Duodenal mucosa (tissue), 2 donors: ENCODE measurements around the gene DOK7.
"Not testable (repeated sequence)": the region's sequence is repeated elsewhere in the genome, so short reads cannot be mapped to it uniquely, and the experiment has no call there.

ENCODE experiments used
- H3K27ac ChIP-seq: one replicate; pipeline ENCODE4 v1.7.0; 2013; ENCODE audit warnings: low read depth, low read length
- H3K27me3 ChIP-seq, 2 donors: one replicate each; pipeline ENCODE4 v1.7.0; 2013; ENCODE audit warnings: low read length in 2 of 2, control low read depth in 1 of 2; ENCODE audit not compliant: insufficient read depth in 2 of 2, control insufficient read depth in 1 of 2
- H3K36me3 ChIP-seq, 2 donors: one replicate each; pipeline ENCODE4 v1.7.0; 2013; ENCODE audit warnings: low read length in 2 of 2, control low read depth in 1 of 2; ENCODE audit not compliant: insufficient read depth in 2 of 2, control insufficient read depth in 1 of 2
- H3K4me1 ChIP-seq, 2 donors: one replicate each; pipeline ENCODE4 v1.7.0; 2013; ENCODE audit warnings: low read length in 2 of 2, control low read depth in 1 of 2; ENCODE audit not compliant: insufficient read depth in 2 of 2, control insufficient read depth in 1 of 2
- H3K4me3 ChIP-seq, 2 donors: one replicate each; pipeline ENCODE4 v1.7.0; 2013; ENCODE audit warnings: low read length in 2 of 2, low read depth in 1 of 2
- H3K9ac ChIP-seq, 2 donors: one replicate each; pipeline ENCODE4 v1.7.0; 2013; ENCODE audit warnings: low read length in 2 of 2, low read depth in 1 of 2
- H3K9me3 ChIP-seq, 2 donors: one replicate each; pipeline ENCODE4 v1.7.0; 2013; ENCODE audit warnings: low read length in 2 of 2, control low read depth in 1 of 2; ENCODE audit not compliant: control insufficient read depth in 1 of 2

Gene DOK7

DNA sequence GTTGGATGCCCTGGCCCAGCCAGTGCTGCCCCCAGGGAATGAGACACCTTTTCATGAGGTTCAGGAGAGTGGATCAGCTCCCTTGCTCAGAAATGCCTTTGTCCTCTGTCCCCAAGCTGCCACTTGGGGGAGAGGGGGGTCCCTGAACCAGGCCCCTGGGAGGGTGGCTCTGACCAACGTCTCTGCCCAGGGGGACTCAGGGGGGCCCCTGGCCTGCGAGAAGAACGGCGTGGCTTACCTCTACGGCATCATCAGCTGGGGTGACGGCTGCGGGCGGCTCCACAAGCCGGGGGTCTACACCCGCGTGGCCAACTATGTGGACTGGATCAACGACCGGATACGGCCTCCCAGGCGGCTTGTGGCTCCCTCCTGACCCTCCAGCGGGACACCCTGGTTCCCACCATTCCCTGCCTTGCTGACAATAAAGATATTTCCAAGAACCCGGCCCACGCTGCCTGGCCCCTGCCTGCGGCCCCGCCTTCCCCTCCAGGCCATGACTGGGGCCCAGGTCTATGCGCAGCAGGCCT is 14.0 kb upstream of the DOK7 start:
- Histone ChIP-seq H3K4me3 (no peak overlapping the region), H3K9ac (no peak overlapping the region), H3K27me3 (no peaks in the 10 kb centered on the region), H3K4me1 (peaks cover 14 to 15% of the 10 kb centered on the region in 2 donors), H3K36me3 (no peaks in the 10 kb centered on the region), H3K9me3 (no peaks in the 10 kb centered on the region), H3K27ac (no peak overlapping the region)

DNA sequence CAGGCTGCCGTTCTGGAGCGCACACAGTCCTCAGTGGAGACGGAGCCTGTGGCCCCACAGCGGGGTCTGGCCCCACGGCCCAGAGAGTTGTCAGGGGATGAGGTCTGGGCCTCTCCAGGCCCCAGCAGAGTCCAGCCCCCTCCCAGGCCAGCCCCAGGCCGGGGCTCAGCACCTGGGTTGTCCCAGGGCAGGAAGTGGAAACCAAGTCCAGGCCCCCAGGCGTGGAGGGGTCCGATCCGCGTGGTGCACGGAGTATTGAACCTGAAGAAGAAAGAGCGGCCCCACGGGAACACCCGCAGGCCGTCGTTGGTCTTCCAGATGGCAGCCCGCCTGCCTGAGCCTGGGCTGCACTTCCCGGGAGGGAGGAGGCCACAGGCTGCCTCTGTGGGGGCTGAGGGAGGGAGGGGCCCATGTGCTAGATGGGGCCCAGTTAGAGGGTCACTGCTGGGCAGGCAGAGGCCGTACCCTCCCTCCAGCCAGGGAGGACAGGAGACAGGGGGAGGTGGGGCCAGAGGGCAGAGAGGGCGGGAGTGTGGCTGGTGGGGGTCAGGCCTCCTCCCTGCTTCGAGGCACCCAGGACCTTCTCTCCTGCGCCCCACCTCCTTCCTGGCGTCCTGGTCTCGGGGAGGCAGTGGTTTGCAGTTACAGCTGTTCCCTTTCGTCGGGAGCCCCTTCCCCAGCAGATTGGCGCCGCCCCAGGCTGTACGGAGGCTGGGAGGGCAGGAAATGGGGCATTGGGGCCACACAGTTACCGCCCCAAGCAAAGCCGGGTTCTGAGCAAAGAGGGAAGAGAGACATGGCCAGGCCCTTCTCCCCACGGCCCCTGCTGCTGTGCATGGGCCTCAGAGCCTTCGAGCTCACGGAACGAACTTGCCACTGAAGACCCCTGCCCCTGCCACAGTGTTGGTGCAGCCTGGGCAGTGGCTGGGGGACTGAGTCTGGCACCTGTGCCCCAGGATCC is 13.3 kb upstream of the DOK7 start:
- no peaks in the 10 kb centered on the region for H3K36me3 ChIP-seq
- H3K4me3 ChIP-seq: no peak overlapping the region
- peaks cover 14 to 15% of the 10 kb centered on the region in 2 donors for H3K4me1 ChIP-seq
- H3K27me3 ChIP-seq: no peaks in the 10 kb centered on the region
- no peak overlapping the region for H3K9ac ChIP-seq
- H3K27ac ChIP-seq: no peak overlapping the region
- H3K9me3 ChIP-seq: no peaks in the 10 kb centered on the region

DNA sequence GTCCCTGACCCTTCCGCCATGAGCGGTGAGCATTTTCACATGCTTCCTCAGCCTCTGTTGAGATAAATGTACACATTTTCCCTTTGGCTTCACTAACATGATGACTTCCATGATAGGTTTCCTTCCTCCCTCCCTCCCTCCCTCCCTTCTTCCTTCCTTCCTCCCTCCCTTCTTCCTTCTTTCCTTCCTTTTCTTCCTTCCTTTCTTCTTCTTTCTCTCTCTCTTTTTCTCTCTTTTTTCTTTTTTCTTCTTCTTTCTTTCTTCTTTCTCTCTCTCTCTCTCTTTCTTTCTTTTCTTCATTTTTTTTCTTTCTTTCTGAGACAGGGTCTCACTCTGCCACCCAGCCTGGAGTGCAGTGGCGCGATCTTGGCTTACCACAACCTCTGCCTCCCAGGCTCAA is 12.5 kb upstream of the DOK7 start:
- Histone ChIP-seq H3K27me3 (no peaks in the 10 kb centered on the region), H3K4me3 (no peak overlapping the region), H3K9me3 (no peaks in the 10 kb centered on the region), H3K4me1 (peaks cover 14 to 15% of the 10 kb centered on the region in 2 donors), H3K9ac (no peak overlapping the region), H3K27ac (no peak overlapping the region), H3K36me3 (no peaks in the 10 kb centered on the region)

DNA sequence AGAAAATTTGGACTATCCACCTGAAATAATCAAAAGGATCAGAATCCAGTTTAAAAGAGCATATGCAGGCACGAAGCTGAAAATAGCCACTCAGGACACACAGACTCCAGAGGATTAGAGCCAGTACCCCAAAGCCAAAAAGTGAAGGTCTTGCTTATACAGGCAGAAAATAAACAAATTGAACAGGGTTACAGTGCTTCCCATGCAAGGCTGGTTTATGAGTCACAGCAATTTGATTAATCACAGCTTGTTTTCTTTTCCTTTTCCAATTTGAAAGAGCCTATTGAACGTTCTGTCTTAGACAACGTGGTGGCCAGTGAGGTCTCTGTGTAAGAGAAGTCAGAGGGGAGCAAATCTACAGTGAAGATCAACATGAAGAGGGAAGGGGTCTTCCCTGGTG is 11.2 kb upstream of the DOK7 start:
- Histone ChIP-seq H3K9ac (no peak overlapping the region), H3K27me3 (no peaks in the 10 kb centered on the region), H3K36me3 (no peaks in the 10 kb centered on the region), H3K4me3 (no peak overlapping the region), H3K9me3 (no peaks in the 10 kb centered on the region), H3K27ac (no peak overlapping the region), H3K4me1 (peaks cover 14 to 15% of the 10 kb centered on the region in 2 donors)

DNA sequence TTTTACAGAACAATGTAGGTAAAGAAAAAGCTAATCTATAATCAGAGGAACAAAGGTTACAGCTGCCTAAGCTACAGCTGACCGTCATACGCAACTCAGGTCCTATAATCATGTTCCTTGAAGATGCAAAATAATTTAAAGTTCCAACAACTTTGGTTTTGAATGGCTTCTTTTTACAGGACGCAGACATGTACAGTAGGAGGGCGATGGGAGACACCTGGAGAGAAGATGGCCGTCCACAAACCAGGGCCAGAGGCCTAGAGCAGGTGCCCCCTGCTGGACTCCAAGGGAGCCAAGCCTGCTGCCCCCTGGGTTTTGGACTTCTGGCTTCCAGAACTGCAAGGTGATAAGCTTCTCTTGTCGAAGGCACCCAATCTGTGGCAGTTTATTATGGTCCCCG is 10.7 kb upstream of the DOK7 start:
- Histone ChIP-seq H3K9me3 (no peaks in the 10 kb centered on the region), H3K4me3 (no peak overlapping the region), H3K27me3 (no peaks in the 10 kb centered on the region), H3K4me1 (peaks cover 14 to 15% of the 10 kb centered on the region in 2 donors), H3K27ac (no peak overlapping the region), H3K36me3 (no peaks in the 10 kb centered on the region), H3K9ac (no peak overlapping the region)

DNA sequence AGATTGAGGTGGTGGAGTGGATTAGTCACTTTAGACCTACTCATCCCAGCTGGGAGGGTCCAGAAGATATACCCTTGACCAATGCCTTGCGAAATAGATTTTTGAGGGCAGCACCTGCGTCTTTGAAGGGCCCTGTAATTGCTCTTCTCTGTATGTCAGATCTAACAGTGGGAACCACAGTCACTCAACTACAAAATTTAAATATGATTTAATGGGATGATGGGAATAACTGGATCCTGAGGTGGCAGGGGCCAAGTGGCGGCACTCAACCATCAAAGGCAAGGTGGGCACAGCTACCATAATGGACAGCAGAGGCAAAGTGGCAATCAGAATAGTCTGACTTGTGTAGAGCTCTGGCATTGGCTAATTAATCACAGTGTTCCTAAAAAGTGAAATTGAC is 7.5 kb upstream of the DOK7 start:
- H3K9me3 ChIP-seq, H3K9ac ChIP-seq, H3K4me3 ChIP-seq, H3K27ac ChIP-seq, H3K27me3 ChIP-seq, H3K36me3 ChIP-seq: not testable (repeated sequence)
- peaks cover 14 to 15% of the 10 kb centered on the region in 2 donors for H3K4me1 ChIP-seq

DNA sequence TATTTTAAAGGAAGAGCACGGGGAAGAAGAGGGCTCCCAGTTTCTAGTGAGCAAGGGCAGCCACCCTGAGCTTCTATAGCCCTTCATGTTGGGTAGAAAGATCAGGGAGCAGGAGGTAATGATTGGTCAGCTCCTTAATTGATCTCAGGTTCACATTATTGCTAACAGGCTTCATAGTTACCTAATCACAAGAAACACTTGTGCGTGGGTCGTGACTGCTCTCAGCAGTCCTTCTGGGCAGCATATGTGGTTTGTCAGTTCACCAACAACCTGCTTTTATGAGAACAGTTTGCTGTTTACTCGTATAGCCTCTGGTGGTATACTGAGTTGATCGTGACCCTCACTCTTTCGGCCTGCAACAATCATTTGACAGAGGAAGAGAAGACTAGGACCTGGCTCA is 4.7 kb upstream of the DOK7 start:
- no peak overlapping the region for H3K9ac ChIP-seq
- H3K27ac ChIP-seq: no peak overlapping the region
- H3K9me3 ChIP-seq: no peaks in the 10 kb centered on the region
- H3K4me1 ChIP-seq: peaks cover 0 to 13% of the 10 kb centered on the region in 2 donors
- no peak overlapping the region for H3K4me3 ChIP-seq
- no peaks in the 10 kb centered on the region for H3K36me3 ChIP-seq
- H3K27me3 ChIP-seq: peaks cover 6 to 7% of the 10 kb centered on the region in 2 donors

DNA sequence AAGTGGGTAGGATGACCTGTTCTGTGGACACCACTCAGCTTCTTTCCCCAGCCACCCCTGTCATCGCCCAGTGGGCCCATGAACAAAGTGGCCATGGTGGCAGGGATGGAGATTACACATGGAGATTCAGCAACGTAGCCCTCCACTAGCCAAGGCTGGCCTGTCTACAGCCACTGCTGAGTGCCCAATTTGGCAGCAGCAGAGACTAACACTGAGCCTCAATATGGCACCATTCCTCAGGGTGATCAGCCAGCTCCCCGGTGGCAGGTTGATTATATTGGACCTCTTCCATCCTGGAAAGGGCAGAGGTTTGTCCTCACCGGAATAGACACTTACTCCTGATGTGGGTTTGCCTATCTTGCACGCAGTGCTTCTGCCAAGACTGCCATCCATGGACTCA is 4.0 kb upstream of the DOK7 start:
- H3K9me3 ChIP-seq, H3K36me3 ChIP-seq, H3K4me3 ChIP-seq, H3K27ac ChIP-seq, H3K9ac ChIP-seq: not testable (repeated sequence)
- peaks cover 6 to 14% of the 10 kb centered on the region in 2 donors for H3K27me3 ChIP-seq
- peaks cover 0 to 13% of the 10 kb centered on the region in 2 donors for H3K4me1 ChIP-seq

DNA sequence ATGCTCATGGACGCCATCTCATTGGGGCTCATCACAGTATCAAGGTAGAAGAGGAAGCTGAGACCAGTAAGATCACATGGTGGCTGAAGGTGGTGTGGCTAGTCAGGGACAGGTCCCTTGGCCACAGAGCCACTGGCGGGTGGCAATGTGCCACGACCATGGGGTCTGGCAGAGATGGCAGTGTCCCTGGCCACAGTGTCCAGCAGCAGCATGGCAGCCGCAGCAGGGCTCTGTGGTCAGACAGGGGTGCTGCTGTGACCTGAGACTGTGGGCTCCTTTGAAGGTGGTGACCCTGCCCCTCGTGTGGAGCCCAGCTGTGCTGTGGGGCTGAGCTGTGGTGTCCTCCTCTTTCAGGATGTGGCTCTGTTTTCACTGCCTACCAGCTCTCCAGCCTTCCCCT is 2.2 kb upstream of the DOK7 start:
- Histone ChIP-seq H3K4me1 (peaks cover 0 to 13% of the 10 kb centered on the region in 2 donors), H3K36me3 (no peaks in the 10 kb centered on the region), H3K9me3 (no peaks in the 10 kb centered on the region), H3K27ac (no peak overlapping the region), H3K27me3 (peaks cover 6 to 19% of the 10 kb centered on the region in 2 donors), H3K9ac (no peak overlapping the region), H3K4me3 (no peak overlapping the region)

DNA sequence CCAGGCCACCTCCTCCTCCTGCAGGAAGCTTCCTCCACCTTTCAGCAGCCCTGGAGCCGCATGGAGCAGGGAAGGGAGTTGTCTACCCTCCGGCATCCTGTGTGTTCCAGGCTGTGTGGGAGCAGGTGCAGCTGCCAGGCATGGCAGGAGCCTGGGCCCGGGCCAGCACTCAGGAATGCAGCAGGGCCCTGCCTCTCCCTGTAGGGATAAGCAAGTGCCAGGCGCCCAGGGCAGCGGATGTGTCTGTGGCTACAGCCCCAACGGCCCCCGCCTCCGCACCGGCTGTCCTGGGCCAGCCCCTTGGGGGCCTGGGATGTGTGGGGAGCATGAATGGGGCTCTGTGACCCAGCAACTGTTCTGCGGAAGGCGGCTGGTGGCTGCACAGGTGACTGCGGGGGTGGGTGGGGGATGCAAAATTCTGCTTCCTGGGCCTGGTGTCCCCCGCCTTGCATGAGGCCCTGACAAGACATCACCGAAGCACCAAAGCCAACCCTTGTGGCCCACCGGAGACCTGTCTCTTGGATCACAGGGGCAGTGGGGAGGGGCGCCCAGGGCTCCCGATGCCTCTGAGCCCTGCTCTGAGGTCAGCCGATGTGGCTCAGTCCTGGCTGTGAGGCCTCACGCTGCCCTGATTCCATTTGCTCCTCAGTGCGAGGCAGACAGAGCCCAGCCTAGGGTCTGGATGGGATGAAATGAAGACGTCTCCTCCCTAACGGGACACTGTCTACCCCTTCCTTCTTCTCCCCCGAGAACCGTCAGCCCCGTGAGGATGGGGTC is 1.4 kb upstream of the DOK7 start:
- H3K9me3 ChIP-seq: no peaks in the 10 kb centered on the region
- H3K4me1 ChIP-seq: peaks cover 0 to 13% of the 10 kb centered on the region in 2 donors
- H3K4me3 ChIP-seq: no peak overlapping the region
- peak overlapping the region; percentile 3 for H3K27ac ChIP-seq
- H3K27me3 ChIP-seq: peaks cover 6 to 19% of the 10 kb centered on the region in 2 donors
- H3K9ac ChIP-seq: no peak overlapping the region
- H3K36me3 ChIP-seq: no peaks in the 10 kb centered on the region
